ENCODE data around the gene ZNF74. TPM values are rescaled to one million over a fixed set of nuclear protein-coding genes. Genes with fewer than 3 reads are reported as not detected.

The ZNF74 gene
- total and polyA plus RNA-seq, 8 donors, result 5.0 to 9.1 (median 5.7) TPM

GRCh38 chr22:20432244-20432686 is 38.3 kb downstream of the ZNF74 start:
- TF ChIP-seq, protein P1, sequence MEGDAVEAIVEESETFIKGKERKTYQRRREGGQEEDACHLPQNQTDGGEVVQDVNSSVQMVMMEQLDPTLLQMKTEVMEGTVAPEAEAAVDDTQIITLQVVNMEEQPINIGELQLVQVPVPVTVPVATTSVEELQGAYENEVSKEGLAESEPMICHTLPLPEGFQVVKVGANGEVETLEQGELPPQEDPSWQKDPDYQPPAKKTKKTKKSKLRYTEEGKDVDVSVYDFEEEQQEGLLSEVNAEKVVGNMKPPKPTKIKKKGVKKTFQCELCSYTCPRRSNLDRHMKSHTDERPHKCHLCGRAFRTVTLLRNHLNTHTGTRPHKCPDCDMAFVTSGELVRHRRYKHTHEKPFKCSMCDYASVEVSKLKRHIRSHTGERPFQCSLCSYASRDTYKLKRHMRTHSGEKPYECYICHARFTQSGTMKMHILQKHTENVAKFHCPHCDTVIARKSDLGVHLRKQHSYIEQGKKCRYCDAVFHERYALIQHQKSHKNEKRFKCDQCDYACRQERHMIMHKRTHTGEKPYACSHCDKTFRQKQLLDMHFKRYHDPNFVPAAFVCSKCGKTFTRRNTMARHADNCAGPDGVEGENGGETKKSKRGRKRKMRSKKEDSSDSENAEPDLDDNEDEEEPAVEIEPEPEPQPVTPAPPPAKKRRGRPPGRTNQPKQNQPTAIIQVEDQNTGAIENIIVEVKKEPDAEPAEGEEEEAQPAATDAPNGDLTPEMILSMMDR (IDR thresholded peaks at IDR 0.05), result no peak
- FAIRE-seq (no peak), DNase-seq (no peak), ATAC-seq (no peak)
- intact Hi-C loops (cut with DNase I), result no loop called here
- Histone ChIP-seq H3K27me3 (peaks cover 0 to 26% (median 0%) of the 10 kb centered on the region in 4 donors), H3K27ac (no peak overlapping the region), H3K4me1 (peaks cover 4 to 16% (median 9%) of the 10 kb centered on the region in 3 donors), H3K9me3 (no peaks in the 10 kb centered on the region), H3K36me3 (no peaks in the 10 kb centered on the region), H3K4me3 (no peak overlapping the region)
- 85 to 95% methylated on average over 3 of the region's 3 CpGs for WGBS, 2 donors

GRCh38 chr22:20433191-20433590 is 39.2 kb downstream of the ZNF74 start:
- Histone ChIP-seq H3K4me3 (no peak overlapping the region), H3K36me3 (no peaks in the 10 kb centered on the region), H3K9me3 (no peaks in the 10 kb centered on the region), H3K27me3 (peaks cover 0 to 22% (median 0%) of the 10 kb centered on the region in 4 donors), H3K27ac (no peak overlapping the region), H3K4me1 (peaks cover 4 to 16% (median 9%) of the 10 kb centered on the region in 3 donors)
- FAIRE-seq (no peak), ATAC-seq (no peak), DNase-seq (no peak)
- TF ChIP-seq, protein P1 (IDR thresholded peaks at IDR 0.05), result no peak
- intact Hi-C loops (cut with DNase I), result no loop called here
- 92 to 96% methylated on average over 11 of the region's 11 CpGs for WGBS, 2 donors

GRCh38 chr22:20433686-20434241 is 39.8 kb downstream of the ZNF74 start:
- intact Hi-C loops (cut with DNase I), result no loop called here
- ATAC-seq (no peak), DNase-seq (no peak), FAIRE-seq (no peak)
- H3K27me3 ChIP-seq, result peaks cover 0 to 19% (median 0%) of the 10 kb centered on the region in 4 donors
- H3K4me1 ChIP-seq, result peaks cover 4 to 16% (median 9%) of the 10 kb centered on the region in 3 donors
- TF ChIP-seq, protein P1 (IDR thresholded peaks at IDR 0.05), result no peak
- WGBS, 2 donors, result 75 to 83% methylated on average over 4 of the region's 4 CpGs
- no peaks in the 10 kb centered on the region for H3K9me3 ChIP-seq
- no peak overlapping the region for H3K4me3 ChIP-seq
- H3K36me3 ChIP-seq, result no peaks in the 10 kb centered on the region
- no peak overlapping the region for H3K27ac ChIP-seq

DNA sequence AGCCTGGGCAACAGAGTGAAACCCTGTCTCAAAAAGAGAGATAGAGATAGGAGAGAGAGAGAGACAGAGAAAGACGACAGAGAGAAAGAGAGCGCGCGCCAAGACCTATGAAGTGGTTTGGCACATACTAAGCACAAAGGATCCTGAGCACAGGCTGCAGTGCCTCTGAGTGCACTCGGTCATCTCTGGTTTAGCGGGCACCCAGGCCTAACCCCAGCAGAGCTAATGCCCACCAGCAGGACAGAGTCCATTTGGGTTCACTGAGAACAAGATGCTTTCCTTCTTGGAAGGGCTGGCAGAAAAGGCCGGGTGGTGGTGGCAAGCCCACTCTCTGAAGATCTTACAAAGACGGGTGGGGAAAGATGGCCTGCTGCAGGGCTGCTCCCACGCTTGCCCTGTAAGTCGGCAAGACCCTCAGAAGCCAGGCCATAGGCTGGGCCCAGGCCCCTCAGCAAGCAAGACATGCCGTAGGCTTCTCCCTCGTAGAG is 40.4 kb downstream of the ZNF74 start:
- intact Hi-C loops (cut with DNase I), result no loop called here
- Histone ChIP-seq H3K4me1 (peaks cover 4 to 16% (median 9%) of the 10 kb centered on the region in 3 donors), H3K9me3 (no peaks in the 10 kb centered on the region), H3K27me3 (peaks cover 0 to 17% (median 0%) of the 10 kb centered on the region in 4 donors), H3K27ac (no peak overlapping the region), H3K4me3 (no peak overlapping the region), H3K36me3 (no peaks in the 10 kb centered on the region)
- FAIRE-seq (no peak), ATAC-seq (no peak), DNase-seq (peak in 1 of 6 donors; percentile 30)
- WGBS, 2 donors, result 93 to 98% methylated on average over 12 of the region's 12 CpGs
- TF ChIP-seq, protein P1 (IDR thresholded peaks at IDR 0.05), result no peak

- Histone ChIP-seq H3K27me3 (peaks cover 0 to 14% (median 0%) of the 10 kb centered on the region in 4 donors), H3K9me3 (no peaks in the 10 kb centered on the region), H3K4me3 (no peak overlapping the region), H3K27ac (no peak overlapping the region), H3K36me3 (no peaks in the 10 kb centered on the region), H3K4me1 (peaks cover 4 to 12% (median 9%) of the 10 kb centered on the region in 3 donors)
- TF ChIP-seq, protein P1 (IDR thresholded peaks at IDR 0.05), result no peak
- FAIRE-seq (no peak), ATAC-seq (no peak), DNase-seq (no peak)
- 93 to 98% methylated on average over 3 of the region's 3 CpGs for WGBS, 2 donors
- intact Hi-C loops (cut with DNase I), result no loop called here
Observed at GRCh38 chr22:20434773-20435172, 40.8 kb downstream of the ZNF74 start.
